ENCODE results near the gene MRPL20.
"Not testable (repeated sequence)": the region's sequence is repeated elsewhere in the genome, so short reads cannot be mapped to it uniquely, and the experiment has no call there.

Gene MRPL20

DNA sequence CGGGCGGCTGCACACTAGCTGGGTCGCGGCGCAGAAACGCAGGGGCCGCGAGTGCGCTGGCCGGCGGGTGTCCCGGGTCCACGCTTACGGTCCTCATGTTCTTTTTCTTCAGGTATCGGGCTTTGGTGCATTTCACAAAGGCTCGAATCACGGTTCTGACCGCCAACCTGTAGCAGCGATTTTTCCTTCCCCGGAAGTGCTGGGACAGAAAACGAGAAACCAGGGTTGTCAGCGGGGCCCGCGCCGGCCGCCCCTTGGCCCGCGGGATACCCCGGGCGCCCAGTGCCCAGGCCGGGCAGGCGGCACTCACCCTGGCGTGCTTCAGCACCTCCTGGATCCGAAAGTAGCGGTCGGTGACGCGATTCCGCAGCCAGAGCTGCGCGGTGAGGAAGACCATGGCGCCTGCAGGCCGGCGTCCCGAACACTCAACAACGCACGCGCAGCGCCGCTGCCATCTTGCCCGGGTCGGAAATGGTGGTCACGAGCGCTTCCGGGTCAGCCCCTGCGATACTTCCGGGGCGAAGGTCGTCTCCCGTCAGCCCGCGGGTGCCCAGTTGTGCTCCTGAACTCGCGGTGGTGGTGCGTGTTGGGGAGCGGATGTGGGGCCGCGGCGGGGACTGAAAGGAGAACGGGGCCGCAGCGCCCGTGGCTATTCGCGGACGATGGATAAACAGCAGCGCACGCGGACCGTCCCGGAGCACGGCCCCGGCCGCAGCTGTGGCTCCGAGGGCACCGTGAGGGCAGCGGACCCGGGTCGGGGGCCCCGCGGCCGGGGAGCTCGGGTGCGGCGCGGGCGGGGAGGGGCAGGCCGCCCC is at the start of gene MRPL20:
Gene MRPL20 (minus strand): TSS at position 473 of the 815 bp plus-strand sequence. CDS start 76 bp downstream, at position 397.
- DNase-seq = peak; percentile 91

DNA sequence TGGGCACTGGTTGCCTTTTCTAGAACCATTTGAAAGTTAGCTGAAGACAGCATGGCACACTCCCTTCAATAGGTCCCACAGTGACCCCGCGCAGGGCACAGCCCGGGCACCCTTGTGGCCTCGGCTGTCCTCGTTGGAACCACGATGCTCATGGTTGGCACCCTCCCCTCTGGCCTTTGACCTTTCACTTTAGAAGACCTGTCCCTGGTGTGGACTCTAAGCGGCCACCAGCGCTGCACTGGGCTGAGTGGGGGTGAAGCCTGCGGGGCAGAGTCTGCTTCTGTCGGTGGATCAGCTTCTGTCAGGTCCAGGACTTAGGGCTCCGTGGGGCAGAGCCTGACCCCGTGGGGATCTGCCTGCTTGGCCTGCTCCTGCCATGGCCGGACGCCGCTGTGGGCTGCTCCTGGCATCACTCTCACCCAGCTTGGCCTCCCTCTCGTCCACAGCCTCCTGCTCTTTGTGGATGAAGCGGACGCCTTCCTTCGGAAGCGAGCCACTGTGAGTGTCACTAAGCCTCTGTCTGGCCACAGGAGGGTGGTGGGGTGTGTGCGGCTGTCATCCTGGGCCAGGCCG is 49.7 kb upstream of the MRPL20 start:
- DNase-seq = not testable (repeated sequence)

DNA sequence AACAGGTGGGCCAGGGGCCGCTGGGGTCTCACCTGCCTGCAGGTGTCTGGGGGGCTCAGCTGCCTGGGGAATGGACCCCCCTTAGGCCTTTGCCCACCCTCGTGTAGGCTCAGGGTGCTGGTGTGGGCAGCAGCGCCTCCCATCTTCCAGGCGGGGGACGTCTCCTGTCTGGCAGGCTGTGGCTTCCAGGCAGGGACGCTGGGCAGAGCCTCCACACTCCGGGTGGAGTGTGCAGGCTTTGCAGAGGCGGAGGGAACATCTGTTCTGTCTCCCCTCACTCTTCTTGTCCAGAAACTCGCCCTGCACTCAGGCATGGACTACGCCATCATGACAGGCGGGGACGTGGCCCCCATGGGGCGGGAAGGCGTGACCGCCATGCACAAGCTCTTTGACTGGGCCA is 48.8 kb upstream of the MRPL20 start:
- not testable (repeated sequence) for DNase-seq

DNA sequence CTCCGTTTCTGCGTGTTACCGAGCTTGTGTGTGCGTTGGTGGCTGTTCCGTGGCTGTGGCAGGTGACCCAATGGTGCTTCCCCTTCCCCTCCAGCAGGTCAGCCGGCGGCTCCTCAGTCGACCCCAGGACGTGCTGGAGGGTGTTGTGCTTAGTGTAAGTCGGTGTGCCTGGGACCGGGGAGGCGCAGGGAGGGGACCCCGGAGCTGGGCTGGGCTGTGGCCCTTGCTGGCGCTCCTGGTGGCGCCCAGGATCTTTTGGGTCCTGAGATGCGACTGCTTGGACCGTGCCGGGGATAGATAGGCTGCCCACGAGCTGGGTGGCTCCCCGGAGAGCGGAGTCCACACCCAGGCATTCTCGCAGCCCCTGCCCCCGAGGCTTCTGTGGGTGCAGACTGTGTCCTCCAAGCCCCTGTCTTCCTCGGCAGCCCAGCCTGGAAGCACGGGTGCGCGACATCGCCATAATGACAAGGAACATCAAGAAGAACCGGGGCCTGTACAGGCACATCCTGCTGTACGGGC is 48.3 kb upstream of the MRPL20 start:
- DNase-seq = no peak

DNA sequence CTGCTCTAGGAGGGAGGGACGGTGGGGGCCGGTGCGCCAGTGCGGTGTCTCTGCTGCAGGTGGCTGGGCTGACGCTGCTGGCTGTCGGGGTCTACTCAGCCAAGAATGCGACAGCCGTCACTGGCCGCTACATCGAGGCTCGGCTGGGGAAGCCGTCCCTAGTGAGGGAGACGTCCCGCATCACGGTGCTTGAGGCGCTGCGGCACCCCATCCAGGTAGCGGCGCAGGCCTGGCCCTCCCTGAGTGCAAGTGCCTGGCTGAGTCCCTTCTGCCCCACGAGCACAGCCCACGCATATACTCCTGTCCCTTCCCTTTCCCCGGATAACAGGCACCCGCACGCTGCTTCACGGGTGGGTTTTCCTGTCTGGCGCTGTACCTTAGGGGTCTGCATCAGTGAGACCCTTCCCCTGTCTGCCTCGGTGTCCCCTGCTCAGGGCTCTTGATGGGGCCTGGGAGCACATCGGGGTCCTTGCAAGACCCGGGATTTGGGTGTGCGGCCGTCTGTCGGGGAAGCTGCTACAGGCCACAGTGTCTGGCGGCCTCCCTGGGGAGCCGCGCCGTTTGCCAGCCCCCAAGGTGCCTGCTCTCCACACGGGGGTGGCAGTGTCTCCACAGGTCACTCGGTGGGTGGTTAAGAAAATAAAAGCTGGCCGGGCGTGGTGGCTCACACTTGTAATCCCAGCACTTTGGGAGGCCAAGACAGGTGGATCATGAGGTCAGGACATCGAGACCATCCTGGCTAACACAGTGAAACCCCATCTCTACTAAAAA is 47.4 kb upstream of the MRPL20 start:
- DNase-seq = not testable (repeated sequence)

DNA sequence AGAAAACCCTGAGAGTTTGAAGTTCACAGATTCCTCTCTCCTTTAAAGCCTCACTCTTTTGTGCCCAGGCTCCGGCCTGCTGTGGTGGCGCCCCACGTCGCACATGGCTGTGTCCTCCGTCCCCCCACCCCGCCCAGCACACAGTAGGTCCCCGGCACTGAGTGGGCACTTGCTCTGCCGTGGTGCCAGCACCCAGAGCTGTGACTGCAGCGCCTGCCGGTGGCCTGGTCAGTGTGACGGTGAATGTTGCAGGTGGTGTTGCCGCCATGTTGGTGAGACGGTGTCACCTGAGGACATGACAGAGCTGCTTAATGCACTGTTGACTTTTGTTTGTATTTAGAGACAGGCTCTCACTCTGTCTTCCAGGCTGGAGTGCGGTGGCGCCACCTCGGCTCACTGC is 45.8 kb upstream of the MRPL20 start:
- DNase-seq = no peak

DNA sequence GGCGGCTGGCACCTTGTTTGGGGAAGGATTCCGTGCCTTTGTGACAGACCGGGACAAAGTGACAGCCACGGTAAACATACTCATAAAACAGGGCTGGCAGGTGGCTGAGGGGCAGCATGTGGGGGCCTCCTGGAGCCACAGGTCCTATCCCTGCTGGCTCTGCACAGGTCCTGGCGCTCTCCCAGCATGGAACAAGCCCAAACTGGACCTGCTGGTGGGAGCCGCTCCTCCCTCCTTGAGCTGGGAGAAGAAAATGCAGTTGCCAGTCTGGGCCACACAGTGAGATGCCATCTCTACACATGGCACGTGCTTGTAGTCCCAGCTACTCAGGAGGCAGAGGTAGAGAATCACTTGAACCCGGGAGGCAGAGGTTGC is 45.3 kb upstream of the MRPL20 start:
- peak; percentile 27 for DNase-seq

DNA sequence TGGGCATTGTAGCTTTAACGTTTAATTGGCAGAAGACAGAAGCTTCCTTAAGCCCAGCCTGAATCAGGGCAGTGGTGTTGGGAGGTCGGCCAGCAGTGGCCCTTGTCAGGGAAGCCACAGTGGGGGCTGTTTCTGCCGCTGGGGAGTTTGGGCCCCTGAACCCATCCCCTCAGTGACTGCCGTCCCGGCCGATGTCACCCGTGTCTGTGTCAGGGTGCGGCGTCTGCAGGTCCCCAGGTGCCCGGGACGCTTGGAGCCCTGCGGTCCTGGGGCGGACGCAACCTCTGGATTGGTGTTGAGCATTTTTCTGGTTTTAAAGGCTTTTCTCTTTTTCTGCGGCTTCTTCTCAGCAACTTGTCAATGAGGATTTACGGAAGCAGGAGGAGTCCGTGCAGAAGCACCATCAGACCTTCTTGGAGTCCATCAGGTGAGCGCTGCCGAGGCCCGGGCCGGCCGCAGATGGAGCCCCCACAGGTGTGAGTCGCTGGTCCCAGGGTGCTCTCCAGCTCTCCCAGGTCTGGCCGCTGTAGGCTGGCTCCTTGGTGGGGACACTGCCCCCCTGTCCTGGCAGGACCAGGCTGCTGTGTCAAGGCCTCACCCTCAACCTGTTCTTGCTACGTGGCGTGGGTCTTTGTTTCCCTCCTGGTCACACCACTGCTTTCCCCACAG is 44.7 kb upstream of the MRPL20 start:
- DNase-seq = no peak

DNA sequence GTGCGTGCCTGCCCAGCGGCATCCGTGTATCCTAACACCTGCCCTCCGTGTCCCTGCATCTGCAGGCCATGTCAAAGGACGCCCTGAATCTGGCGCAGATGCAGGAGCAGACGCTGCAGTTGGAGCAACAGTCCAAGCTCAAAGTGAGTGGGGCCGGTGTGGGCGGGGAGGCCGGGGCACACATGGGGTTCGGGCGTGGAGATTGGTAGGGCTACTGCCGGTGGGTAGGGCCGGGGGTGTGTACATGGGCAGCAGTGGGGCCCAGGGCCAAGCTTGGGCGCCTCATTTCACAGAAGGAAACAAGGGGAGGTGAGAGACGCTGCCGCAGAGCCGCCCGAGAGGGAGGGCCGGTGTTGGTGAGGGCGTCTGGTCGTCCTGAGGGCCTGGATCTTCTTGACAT is 43.5 kb upstream of the MRPL20 start:
- DNase-seq = not testable (repeated sequence)

DNA sequence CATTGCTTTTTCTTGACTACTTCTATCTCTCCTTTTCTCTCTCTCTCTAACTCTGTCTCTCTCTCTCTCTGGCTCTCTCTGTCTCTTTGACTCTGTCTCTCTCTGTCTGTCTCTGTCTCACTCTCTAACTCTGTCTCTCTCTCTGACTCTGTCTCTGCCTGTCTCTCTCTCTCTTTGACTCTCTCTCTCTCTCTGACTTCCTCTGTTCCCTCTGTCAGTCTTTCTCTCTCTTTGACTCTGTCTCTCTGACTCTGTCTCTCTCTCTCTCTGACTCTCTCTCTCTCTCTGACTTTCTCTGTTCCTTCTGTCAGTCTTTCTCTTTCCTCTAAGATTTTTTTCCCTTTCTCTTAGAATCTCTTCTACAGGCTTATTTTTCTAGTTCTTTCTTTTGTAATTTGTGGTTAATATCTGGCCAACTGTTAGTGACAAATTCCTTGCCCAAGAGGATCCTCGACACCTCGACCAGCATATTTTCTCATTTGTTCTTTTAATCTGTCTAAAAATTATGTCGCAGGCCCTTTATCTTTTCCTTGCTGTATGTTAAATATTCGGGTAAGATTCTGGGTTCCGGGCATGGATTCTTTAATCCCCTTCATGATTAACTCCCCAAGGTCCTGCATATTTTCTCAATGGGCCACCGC is 42.1 kb upstream of the MRPL20 start, which contains the start of gene ATAD3C:
Gene ATAD3C (plus strand): TSS at position 591 of the 641 bp plus-strand sequence. CDS start 995 bp downstream, outside the sequence.
- no peak for DNase-seq

DNA sequence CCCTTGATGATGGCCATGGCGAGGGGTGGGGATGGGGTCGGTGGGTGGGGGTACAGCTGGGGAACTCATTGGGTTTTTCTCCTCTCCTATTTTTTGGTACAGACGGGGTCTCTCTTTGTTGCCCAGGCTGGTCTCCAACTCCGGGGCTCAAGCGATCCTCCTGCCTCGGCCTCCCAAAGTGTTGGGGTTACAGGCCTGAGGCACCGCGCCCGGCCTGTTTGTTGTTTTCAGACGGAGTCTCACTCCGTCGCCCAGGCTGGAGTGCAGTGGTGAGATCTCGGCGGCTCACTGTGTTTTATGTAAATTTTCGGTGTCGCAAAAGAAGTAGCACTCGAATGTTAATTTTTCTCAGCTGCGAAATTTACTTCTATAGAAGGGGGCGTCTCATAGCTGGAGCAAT is 39.5 kb upstream of the MRPL20 start:
- not testable (repeated sequence) for DNase-seq

DNA sequence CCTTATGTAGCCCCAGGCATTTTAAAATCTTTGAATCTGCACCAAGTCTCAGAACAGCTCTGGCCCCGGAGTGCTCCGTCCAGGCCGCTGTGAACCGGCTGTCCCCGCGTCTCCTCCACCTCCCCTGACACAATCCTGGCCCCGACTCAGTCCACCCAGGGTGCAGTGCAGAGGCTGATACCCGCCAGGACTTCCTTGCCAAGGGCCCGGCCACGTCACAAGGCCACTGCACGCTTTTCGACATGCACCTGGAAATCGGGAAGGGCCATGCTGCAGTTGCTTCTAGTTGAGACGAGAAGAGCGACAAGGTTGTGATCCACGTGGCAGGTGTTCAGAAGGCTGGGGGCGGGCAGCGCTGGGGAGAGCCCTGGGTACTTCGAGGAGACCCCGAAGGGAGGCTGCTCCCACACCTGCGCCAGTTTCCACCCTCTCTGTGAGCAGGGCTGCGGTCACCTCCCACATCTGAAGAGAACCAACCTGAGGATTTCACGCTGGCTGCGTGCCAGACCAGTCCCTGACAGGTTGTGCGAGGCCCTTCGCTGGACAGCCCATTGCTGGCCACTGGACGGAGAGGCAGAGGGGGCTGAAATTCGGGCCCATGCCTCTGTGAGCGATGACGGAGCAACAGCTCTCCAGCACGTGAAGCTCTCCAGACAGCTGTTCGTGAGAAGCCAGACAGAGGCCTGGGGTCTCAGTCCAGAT is 35.1 kb upstream of the MRPL20 start:
- DNase-seq = no peak

DNA sequence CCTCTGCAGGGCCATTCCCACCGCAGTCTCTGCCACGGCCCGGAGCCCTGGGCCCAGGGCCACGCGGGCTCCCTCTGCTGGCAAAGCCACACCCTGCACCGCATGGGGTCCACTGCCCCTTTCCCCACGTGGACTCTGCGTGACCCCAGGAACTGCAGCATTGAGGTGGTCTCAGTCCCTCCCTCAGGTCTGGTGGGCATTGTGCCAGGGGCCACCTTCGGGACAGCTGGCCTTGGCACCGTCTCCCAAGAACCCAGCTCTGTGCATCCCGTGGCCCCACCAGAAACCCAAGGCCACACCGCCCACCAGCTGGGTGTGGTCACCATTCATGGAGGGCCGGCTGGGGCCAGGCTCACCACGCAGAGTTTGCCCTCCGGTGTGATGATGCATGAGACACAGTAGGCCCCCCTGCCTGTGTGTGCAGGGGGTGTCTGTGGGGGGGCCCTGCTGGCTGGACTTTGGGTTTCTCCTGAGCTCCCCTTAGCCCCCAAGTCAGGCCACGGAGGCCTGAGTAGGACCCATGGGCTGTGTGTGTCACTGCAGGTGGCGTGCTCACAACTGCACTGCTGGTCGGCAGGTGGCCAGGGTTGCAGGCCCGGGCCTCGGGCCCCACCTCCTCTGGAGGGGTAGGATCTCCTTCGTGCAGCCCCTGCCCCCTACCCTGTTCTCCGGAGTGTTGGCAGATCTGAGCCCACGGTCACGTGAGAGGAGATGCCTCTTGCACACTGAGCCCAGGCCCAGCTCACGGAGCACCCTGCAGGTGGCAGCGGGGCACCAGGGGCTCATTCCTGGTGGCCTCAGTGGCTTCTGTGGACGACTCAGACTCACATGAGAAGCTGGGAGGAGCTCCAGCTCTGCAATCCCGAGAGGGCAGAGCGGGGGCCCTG is 34.2 kb upstream of the MRPL20 start:
- no peak for DNase-seq

DNA sequence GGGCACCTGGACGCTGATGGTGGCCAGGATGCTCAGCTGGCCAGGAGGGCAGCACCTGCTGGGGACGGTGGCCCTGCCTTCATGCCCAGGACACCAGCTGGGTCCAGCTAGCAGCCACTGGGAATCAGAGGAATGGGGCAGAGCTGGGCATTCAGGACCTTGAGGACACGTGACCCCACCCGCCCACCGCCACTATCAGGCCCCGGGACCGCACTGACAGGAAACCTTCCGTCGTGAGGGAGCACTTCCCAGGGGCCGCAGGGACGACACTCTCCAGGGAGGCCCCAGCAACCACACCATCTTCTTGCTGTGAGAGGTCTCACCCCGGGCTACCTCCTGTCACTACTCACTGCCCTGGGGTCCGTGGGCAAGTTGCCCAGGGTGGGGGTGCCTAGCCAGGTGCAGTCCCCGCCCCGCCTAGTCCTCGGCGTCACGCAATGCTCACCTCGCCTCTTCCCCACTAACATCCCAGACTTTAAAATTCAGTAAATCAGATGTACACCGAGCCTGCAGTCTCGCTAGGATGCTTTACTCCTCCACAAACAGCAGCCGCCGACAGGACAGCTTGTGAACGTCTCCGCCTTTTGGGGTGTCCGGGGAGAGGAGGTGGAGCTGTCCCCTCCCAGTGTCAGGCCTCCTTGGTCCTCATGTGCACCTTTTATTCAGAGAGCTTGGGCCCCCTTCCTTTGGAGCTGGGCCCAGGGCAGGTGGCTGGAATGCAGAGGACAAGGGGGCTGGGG is 33.3 kb upstream of the MRPL20 start:
- no peak for DNase-seq

DNA sequence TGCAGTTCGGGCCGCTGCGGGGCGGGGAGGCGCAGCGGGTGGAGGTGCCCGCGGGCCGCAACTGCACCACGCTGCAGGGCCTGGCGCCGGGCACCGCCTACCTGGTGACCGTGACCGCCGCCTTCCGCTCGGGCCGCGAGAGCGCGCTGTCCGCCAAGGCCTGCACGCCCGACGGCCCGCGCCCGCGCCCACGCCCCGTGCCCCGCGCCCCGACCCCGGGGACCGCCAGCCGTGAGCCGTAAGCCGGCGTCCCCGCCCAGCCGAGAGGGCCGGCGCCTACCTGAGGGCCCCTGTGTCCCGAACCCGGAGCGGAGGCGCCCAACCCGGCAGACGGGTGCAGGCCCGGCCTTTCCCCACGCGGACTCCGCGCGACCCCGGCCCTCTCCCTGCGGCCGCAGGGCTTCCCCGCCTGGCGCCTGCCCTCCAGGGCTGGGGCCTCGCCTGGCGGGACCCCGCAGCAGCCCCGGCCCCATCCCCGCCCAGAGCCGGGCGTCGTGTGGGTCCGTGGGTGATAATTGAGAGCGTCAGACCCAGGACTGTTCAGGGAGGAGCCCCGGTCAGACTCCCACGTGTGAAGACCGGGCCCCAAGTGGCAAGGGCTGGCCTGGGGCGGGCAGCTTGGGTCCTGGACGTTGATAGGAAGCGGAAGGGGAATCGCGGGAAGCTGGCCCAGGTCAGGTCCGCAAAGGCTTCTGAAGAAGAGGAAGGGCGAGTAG is 32.6 kb upstream of the MRPL20 start:
- DNase-seq = no peak

DNA sequence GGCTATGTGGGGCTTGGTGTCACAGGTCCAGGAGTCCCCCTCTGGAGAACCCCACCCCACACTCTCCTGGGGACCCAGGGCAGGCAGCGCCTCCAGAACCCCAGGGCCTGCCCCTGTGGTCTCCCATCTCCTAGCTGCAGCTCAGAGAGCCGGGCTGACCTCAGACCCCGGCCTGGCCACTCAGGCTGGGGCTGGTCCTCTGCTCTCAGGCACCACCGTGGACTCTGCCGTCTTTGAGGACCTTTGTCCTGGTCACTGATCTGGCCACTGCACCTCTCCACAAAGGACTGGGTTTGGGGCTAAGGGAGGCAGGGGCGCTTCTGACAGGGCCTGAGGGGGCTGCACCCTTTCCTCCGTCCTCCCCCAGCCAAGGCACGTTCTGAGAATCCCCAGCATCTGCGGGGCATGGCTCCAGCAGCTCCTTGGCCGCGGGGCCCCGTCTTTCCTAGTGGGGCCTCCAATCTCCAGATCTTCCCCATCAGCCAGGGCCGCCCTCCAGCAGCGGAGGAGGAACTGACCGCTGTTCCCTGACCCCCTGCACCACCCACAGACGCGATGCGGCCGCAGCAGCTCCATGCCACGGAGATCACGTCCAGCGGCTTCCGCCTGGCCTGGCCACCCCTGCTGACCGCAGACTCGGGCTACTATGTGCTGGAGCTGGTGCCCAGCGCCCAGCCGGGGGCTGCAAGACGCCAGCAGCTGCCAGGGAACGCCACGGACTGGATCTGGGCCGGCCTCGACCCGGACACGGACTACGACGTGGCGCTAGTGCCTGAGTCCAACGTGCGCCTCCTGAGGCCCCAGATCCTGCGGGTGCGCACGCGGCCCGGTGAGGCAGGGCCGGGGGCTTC is 31.7 kb upstream of the MRPL20 start:
- DNase-seq = no peak

DNA sequence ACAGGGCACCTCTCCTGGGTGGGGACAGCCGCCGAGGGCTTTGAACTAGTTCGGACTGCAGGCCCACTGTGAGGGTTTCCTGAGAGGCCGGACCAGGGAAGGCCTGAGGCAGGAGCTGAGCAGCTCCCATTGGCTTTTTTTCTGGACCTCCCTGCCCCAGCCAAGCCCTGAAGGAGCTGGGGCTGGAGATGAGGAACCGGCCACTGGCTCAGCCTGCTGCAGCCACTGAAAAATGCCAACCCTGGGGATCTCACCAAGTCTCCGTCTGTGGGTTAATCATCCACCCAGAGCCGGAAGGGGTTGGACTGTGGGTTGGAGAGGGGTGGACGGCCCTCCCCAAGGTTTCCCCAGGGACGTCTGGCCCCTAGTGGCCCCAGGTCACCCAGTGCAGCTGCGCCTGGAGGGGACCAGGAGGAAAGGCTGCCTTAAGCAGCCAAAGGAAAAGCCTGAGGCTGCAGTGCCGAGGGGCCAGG is 30.8 kb upstream of the MRPL20 start:
- DNase-seq = no peak
